ENCODE measurements around the gene LMTK3. TPM values are rescaled to one million over a fixed set of nuclear protein-coding genes. Genes with fewer than 3 reads are reported as not detected.
A peak's percentile ranks its signal among the peaks of the same experiment; 100 is the strongest.

The LMTK3 gene
- total RNA-seq, 4 donors from 2014 or later = 1.3 to 3.5 (median 1.6) TPM

- Histone ChIP-seq H3K27me3 (peaks cover 26% of the 10 kb centered on the region), H3K27ac (no peak overlapping the region), H3K9me3 (no peaks in the 10 kb centered on the region), H3K36me3 (peaks cover 42% of the 10 kb centered on the region), H3K4me1 (peaks cover 37% of the 10 kb centered on the region), H3K4me3 (peak overlapping the region; percentile 92)
- 83% methylated on average over 7 of the region's 7 CpGs for WGBS
- TF ChIP-seq EP300 (IDR thresholded peaks at IDR 0.05) (no peak), POLR2A (IDR thresholded peaks at IDR 0.05) (no peak), POLR2AphosphoS5 (IDR thresholded peaks at IDR 0.05) (no peak), CTCF (IDR thresholded peaks at IDR 0.05) (no peak)
- no peak for DNase-seq (ENCODE audit: low spot score in 2 of 2)
Observed at GRCh38 chr19:48446579-48446978, 65.1 kb downstream of the LMTK3 start.

- Histone ChIP-seq H3K4me3 (peak within 1 kb of the TSS; percentile 92), H3K4me1 (peaks cover 37% of the 10 kb centered on the region)
Observed at GRCh38 chr19:48445606-48446481, 65.8 kb downstream of the LMTK3 start, which contains the start of gene GRWD1. TSS of gene GRWD1 (plus strand) at chr19:48445983. CDS start at chr19:48446006, 23 bp downstream.

GRCh38 chr19:48445256-48445605, 66.4 kb downstream of the LMTK3 start:
- peak in 1 of 2 donors; percentile 64 for DNase-seq (ENCODE audit: low spot score in 2 of 2)
- TF ChIP-seq POLR2A (IDR thresholded peaks at IDR 0.05) (no peak), CTCF (IDR thresholded peaks at IDR 0.05) (peak; percentile 23 to 56), POLR2AphosphoS5 (IDR thresholded peaks at IDR 0.05) (no peak), EP300 (IDR thresholded peaks at IDR 0.05) (no peak)
- H3K36me3 ChIP-seq = peaks cover 28% of the 10 kb centered on the region
- peaks cover 28% of the 10 kb centered on the region for H3K27me3 ChIP-seq
- H3K4me3 ChIP-seq = peak overlapping the region; percentile 92
- peaks cover 37% of the 10 kb centered on the region for H3K4me1 ChIP-seq
- WGBS = 0% methylated on average over 6 of the region's 6 CpGs
- H3K9me3 ChIP-seq = no peaks in the 10 kb centered on the region
- peak overlapping the region; percentile 90 for H3K27ac ChIP-seq

More at GRCh38 chr19:48445606-48446481, 65.8 kb downstream of the LMTK3 start, which contains the start of gene GRWD1:
- H3K9me3 ChIP-seq = no peaks in the 10 kb centered on the region
- WGBS = under 1% methylated on average over 36 of the region's 61 CpGs
- peak; percentile 94 to 96 for DNase-seq (ENCODE audit: low spot score in 2 of 2)
- no peak for TF ChIP-seq EP300 (IDR thresholded peaks at IDR 0.05)
- peak in 2 of 3 donors; percentile 30 to 79 for TF ChIP-seq POLR2AphosphoS5 (IDR thresholded peaks at IDR 0.05)
- H3K36me3 ChIP-seq = peaks cover 34% of the 10 kb centered on the region
- peaks cover 28% of the 10 kb centered on the region for H3K27me3 ChIP-seq
- H3K27ac ChIP-seq = peak within 1 kb of the TSS; percentile 90

DNA sequence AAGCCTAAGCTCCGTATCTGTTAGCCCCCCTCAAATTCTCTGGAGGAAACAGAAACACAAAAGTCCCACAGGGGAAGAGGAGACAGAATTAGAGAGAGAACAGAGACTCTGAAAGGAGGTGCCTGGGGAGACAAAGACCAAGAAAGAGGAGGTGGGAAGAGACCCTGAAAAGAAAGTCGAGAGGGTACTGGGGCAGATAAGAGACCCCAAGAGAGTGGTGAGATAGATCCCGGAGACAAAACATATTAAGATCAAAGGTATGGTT, 66.8 kb downstream of the LMTK3 start:
- H3K4me3 ChIP-seq = peak overlapping the region; percentile 92
- H3K36me3 ChIP-seq = peaks cover 25% of the 10 kb centered on the region
- no peak for TF ChIP-seq CTCF (IDR thresholded peaks at IDR 0.05)
- no peak for TF ChIP-seq POLR2A (IDR thresholded peaks at IDR 0.05)
- TF ChIP-seq EP300 (IDR thresholded peaks at IDR 0.05) = no peak
- TF ChIP-seq POLR2AphosphoS5 (IDR thresholded peaks at IDR 0.05) = no peak
- DNase-seq (ENCODE audit: low spot score in 2 of 2) = no peak
- H3K27me3 ChIP-seq = peaks cover 28% of the 10 kb centered on the region
- H3K4me1 ChIP-seq = peaks cover 37% of the 10 kb centered on the region
- WGBS = 13% methylated on average over 3 of the region's 3 CpGs
- H3K27ac ChIP-seq = no peak overlapping the region
- H3K9me3 ChIP-seq = no peaks in the 10 kb centered on the region

DNA sequence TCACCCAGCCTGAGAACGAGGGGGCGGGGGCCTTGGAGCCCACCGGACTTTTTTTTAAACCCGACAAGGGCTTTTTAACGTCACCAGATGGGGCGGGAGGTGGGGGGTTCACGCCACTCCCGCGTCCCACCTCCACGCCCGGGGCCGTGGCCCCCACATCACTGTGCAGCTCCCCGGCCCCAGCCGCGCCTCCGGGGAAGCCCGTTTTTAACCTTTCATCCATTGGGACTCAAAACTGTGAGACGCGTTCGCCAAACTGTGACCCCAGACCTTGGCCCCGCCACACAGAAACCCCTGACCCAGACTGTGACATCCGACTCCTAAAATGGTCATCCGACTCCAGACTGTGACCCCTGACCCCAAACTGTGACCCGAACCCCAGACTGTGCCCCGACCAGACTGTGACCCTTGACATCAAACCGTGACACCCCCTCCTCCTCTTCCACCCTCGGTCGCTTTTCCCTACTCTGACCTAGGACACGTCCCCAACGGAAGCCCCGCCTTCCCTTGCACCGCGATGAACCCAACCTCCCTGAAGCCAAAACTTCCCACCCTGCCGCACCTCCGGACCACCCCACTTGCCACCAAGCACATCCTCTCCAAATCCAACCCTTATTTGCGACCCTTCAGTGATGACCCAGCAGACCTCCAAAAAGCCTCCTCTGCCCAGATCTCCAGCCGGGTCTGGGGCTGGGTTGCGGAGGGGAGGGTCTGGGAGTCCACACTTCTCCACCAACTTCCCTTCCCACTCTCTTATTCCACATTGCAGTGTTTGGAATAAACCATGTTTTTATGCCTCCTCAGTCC, 67.3 kb downstream of the LMTK3 start:
- Histone ChIP-seq H3K36me3 (peaks cover 19% of the 10 kb centered on the region), H3K4me1 (peaks cover 37% of the 10 kb centered on the region), H3K27ac (no peak overlapping the region), H3K9me3 (no peaks in the 10 kb centered on the region), H3K27me3 (peaks cover 28% of the 10 kb centered on the region), H3K4me3 (peak overlapping the region; percentile 92)
- peak in 1 of 2 donors; percentile 65 for DNase-seq (ENCODE audit: low spot score in 2 of 2)
- WGBS = 20% methylated on average over 31 of the region's 38 CpGs
- TF ChIP-seq EP300 (IDR thresholded peaks at IDR 0.05) (no peak), CTCF (IDR thresholded peaks at IDR 0.05) (no peak), POLR2AphosphoS5 (IDR thresholded peaks at IDR 0.05) (no peak), POLR2A (IDR thresholded peaks at IDR 0.05) (no peak)

Measured in suprapubic skin (tissue), 4 donors.